Prostate gland (tissue), 2 donors: ENCODE data around the gene FREM3.

Source experiments
- CTCF ChIP-seq, 4 experiments: fragments of 200-600 bp in 2 of 4; fragments of 450-650 bp in 2 of 4; sonication (generic) in 2 of 4; IDR thresholded peaks; 1 replicate in 3 of 4; 2 replicates in 1 of 4; pipeline ENCODE4 v1.5.1; 2016 to 2019; ENCODE audit warnings: antibody characterized with exemption in 4 of 4, mild to moderate bottlenecking in 2 of 4, moderate library complexity in 2 of 4
- POLR2A ChIP-seq: fragments of 450-650 bp; IDR thresholded peaks from one replicate; pipeline ENCODE4 v1.6.1; 2016; ENCODE audit warnings: antibody characterized with exemption, mild to moderate bottlenecking

- no peak for TF ChIP-seq CTCF (IDR thresholded peaks at IDR 0.05)
- no peak for TF ChIP-seq POLR2A
Observed at GRCh38 chr4:143587703-143588102, 112.8 kb downstream of the FREM3 start.
